GM10248 (cell line): Measurements from ENCODE around the gene TAC3.
"Not testable (repeated sequence)": the region's sequence is repeated elsewhere in the genome, so short reads cannot be mapped to it uniquely, and the experiment has no call there.

Experiments
- CTCF ChIA-PET: fragments of 300-600 bp; sonication (Branson Sonifier 250); formaldehyde crosslinking; extraction: SDS; loops from one replicate; lab custom pipeline; 2021; ENCODE audit warnings: antibody characterized with exemption; lab: Yijun Ruan, JAX
- POLR2A ChIA-PET: fragments of 350-650 bp; sonication (Branson Sonifier 250); formaldehyde crosslinking; extraction: SDS; loops from one replicate; lab custom pipeline; 2020; ENCODE audit warnings: antibody characterized with exemption; lab: Yijun Ruan, JAX
- DNase-seq: peaks from one replicate; pipeline ENCODE4 v3.0.0; 2012; ENCODE audit errors: extremely low spot score
- CTCF ChIP-seq: IDR thresholded peaks from 2 replicates; pipeline ENCODE4 v1.5.1; 2012; ENCODE audit warnings: mild to moderate bottlenecking, low read depth; ENCODE audit errors: extremely low read depth, missing control alignments, control extremely low read depth

TAC3 gene

DNA sequence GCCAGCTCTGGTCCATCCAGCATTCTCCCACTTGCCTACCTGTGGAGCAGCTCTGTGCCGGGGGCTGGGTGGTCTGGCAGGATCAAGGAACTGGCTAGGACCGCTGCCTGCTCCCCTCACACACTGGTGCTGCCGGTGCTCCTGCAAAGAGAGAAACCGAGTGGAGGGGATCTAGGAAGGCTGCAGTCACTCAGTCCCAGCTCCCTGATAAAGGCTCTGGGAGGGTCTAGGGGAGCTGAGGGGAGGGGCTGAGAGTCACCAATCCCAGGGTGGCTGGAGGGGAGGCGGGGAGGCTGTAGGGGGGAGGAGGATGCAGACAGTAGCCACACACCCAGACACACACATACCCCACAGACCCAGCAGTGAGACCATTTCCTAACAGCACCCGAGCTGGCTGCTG is at the start of gene TAC3:
Gene TAC3 (minus strand): TSS at position 182 of the 400 bp plus-strand sequence. CDS start 732 bp downstream, outside the sequence.
- no peak for DNase-seq
- TF ChIP-seq CTCF = no peak
- ChIA-PET CTCF (interaction anchor here (1.3 to 8.6 kb wide), 5 partner anchors 9 to 96 kb away, joined by 3 to 71 read pairs (median 10); partner anchors contain the start of genes STAT6 and ZBTB39), POLR2A (no interaction called here)

DNA sequence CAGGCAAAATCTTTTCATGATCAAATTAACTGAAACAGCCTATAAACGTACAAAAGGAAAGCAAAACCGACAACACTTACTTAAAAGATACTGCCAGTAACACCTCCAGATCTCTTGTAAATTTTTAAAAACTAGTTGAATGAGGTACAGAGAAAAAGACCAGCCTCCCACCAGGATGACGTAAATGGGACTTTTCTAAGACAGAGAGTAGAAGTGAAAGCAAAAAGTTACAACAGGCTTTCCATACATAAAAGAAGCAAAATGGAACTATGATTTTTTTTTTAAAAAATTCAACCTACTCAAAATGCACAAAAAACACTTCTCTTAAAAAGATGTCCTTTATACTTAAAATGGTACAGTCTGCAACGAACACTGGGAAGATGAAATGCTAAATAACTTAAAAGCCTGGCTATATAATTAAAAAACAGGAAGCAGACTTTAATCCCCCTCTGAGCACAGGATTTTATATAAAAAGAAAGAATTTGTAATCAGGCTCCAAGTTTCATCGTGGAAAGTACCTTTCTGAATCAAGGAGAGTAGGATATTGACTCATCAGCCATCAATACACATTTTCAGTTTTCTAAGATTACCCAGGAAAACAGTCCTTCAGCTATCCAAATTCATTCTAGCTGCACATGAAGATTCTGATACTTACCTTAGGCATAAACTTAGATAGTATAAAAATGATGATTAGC is 47.8 kb upstream of the TAC3 start:
- ChIA-PET CTCF (interaction anchor here (1.0 to 13.4 kb wide), 10 partner anchors 9 to 63 kb away, joined by 3 to 224 read pairs (median 6); partner anchors contain the start of genes NEMP1 and STAT6), POLR2A (no interaction called here)
- TF ChIP-seq CTCF = no peak
- DNase-seq = peak; percentile 79

GRCh38 chr12:57058454-57058853 is 42.1 kb upstream of the TAC3 start:
- DNase-seq = no peak
- POLR2A ChIA-PET = no interaction called here
- CTCF ChIA-PET = interaction anchor here (1.2 to 5.9 kb wide), 7 partner anchors 9 to 296 kb away, joined by 3 to 64 read pairs (median 5); partner anchors contain the start of genes MYO1A and STAT6
- no peak for TF ChIP-seq CTCF

GRCh38 chr12:57057067-57057751 is 40.9 kb upstream of the TAC3 start:
- CTCF ChIA-PET = interaction anchor here (0.8 to 1.9 kb wide), 8 partner anchors 10 to 67 kb away, joined by 3 to 9 read pairs (median 4); no protein-coding TSS in a partner anchor
- no peak for TF ChIP-seq CTCF
- DNase-seq = no peak
- POLR2A ChIA-PET = no interaction called here

- no peak for TF ChIP-seq CTCF
- ChIA-PET CTCF (interaction anchor here (1.1 to 1.9 kb wide), 2 partner anchors 8 to 54 kb away, joined by 3 to 4 read pairs; no protein-coding TSS in a partner anchor), POLR2A (no interaction called here)
- DNase-seq = no peak
Measured at GRCh38 chr12:57055824-57056223, 39.5 kb upstream of the TAC3 start.

DNA sequence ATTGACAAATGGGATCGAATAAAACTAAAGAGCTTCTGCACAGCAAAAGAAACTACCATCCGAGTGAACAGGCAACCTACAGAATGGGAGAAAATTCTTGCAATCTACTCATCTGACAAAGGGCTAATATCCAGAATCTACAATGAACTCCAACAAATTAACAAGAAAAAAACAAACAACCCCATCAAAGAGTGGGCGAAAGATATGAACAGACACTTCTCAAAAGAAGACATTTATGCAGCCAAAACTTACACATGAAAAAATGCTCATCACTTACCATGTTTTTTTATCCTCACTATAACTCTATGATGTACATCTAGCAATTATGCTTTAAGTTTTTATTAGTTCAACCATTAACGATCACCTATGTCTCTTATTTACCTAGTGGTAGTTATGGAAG is 37.6 kb upstream of the TAC3 start:
- DNase-seq, CTCF ChIA-PET: not testable (repeated sequence)

GRCh38 chr12:57053146-57053545 is 36.8 kb upstream of the TAC3 start:
- CTCF ChIA-PET = interaction anchor here (7.3 kb wide), 1 partner anchor 7 kb away, joined by 64 read pairs; no protein-coding TSS in a partner anchor
- DNase-seq, POLR2A ChIA-PET: not testable (repeated sequence)

More for the DNA sequence above, 37.6 kb upstream of the TAC3 start:
- POLR2A ChIA-PET = not testable (repeated sequence)
